GM21723 (cell line): ENCODE data around the gene FYN.
A peak's percentile ranks its signal among the peaks of the same experiment; 100 is the strongest.

ENCODE experiments used
- ATAC-seq: cut with Tn5 transposase; IDR thresholded peaks from one replicate; pipeline ENCODE4 v1.9.1; 2021; ENCODE audit warnings: mild to moderate bottlenecking, moderate library complexity; ENCODE audit not compliant: unreplicated experiment

FYN gene

DNA sequence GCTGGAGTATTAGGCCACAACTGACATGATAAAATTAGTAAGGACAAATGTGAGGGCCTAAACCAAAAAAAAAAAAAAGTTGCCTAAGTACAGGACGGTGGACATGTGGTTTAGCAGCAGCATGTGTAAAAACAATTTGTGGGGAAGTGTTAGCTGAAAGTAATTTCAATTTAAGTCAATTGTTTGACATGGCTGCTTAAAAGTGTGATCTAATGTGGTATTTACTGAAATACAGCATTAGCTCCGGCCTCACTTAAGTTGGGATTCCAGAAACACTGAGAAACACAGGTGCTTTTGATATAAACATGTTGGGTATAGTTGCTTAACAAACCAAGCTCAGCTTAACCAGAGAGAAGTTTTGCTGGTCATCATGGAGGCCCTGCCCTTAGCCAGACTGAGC, 119.7 kb downstream of the FYN start:
- no peak for ATAC-seq

GRCh38 chr6:111752476-111752875, 120.8 kb downstream of the FYN start:
- no peak for ATAC-seq

- peak; percentile 88 for ATAC-seq
Observed at GRCh38 chr6:111750753-111751673, 122.2 kb downstream of the FYN start.

DNA sequence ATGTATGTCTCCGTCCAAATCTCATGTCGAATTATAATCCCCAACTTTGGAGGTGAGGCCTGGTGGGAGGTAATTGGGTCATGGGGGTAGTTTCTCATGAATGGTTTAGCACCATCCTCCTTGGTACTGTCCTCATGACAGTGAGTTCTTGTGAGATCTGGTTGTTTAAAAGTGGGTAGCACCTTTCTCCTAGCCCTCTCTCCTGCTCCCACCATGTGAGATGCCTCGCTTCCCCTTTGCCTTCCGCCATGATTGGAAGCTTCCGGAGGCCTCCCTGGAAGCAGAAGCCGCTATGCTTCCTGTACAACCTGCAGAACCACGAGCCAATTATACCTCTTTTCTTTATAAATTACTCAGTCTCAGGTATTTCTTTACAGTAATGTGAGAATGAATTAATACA, 123.1 kb downstream of the FYN start:
- ATAC-seq, result no peak

GRCh38 chr6:111748231-111748647, 125.0 kb downstream of the FYN start:
- no peak for ATAC-seq

DNA sequence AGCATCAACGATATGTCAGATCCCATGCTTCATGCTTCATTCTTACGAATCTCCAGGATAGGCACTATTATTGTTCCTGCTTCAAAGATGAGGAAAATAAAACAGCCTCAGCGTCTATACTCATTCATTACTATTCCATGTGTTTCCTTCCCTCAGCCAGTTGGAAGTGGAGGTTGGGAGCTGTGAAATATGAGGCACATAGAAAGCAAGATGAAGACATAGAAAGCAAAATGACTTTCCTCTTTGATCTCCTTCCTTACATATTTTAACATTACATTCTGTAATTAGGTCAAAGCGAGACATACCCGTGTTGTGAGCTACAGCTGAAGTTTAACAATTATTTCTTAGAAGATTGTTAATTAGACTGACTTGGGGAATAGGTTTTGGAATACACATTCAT, 125.4 kb downstream of the FYN start:
- ATAC-seq, result no peak

GRCh38 chr6:111747396-111747795, 125.9 kb downstream of the FYN start:
- ATAC-seq, result no peak

DNA sequence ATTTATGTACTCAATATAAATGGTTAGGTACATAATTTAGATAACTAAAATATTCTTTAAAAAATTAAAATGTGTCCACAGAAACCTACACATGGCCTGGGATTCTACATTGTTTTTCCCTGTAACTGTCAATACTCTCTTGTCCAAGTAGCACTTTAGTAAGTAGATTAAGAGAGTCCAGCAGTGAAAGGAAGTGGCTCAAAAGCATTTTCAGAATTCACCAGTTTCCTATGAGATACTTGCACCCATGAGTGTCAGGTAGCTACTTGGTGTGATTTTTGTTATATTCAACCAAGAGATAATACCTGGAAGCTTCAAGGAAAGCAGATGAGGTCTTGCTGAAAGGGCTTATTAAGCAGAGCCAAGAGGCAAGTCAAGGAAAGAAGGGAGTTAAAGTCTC, 126.3 kb downstream of the FYN start:
- no peak for ATAC-seq

- ATAC-seq, result no peak
Observed at GRCh38 chr6:111745636-111746035, 127.6 kb downstream of the FYN start.

DNA sequence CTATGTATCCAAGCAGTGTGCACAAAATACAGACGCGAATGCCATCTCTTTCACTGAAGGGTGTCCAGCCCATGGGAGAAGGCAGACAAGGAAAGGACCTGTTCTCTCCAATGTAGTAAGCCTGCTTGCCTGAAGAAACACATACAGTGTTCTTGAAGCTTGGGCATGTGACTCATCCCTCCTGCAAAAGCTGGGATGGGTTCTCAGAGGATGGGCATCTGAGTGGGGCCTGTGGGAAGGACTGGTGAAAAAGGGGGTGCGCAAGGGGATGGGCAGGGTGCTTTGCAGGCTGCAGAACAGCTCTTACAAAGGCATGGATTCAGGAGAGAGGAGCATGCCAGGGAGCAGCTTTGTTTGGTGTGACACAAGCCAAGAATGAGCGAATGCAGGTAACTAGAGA, 128.1 kb downstream of the FYN start:
- ATAC-seq, result no peak

GRCh38 chr6:111743862-111744692, 129.2 kb downstream of the FYN start:
- no peak for ATAC-seq

- no peak for ATAC-seq
Observed at GRCh38 chr6:111743360-111743759, 129.9 kb downstream of the FYN start.

GRCh38 chr6:111741177-111741952, 131.9 kb downstream of the FYN start:
- ATAC-seq, result no peak

GRCh38 chr6:111740506-111740905, 132.7 kb downstream of the FYN start:
- ATAC-seq, result no peak

GRCh38 chr6:111739257-111739696, 134.0 kb downstream of the FYN start:
- ATAC-seq, result no peak

DNA sequence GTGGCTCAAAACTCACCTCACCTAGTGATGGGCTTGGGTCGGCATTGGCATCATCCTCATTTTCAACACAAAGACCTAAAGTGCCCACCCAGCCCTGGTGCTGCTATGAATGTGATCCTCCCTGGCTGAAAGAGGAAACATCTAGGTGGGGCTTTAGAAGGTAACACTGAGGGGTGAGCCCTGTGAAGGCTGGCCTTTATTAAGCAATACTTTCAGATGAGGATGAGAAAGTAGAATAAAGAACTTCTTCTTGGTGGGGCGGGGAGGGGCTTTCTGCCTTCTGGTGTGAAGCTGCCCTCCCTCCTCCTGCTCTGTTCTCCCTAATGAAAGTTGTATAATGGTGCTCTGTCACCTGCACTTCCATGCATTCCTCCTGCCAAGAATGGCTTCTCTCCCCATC, 134.6 kb downstream of the FYN start:
- ATAC-seq, result no peak

GRCh38 chr6:111738156-111738555, 135.1 kb downstream of the FYN start:
- no peak for ATAC-seq

- ATAC-seq, result no peak
Observed at GRCh38 chr6:111737065-111737521, 136.2 kb downstream of the FYN start.

DNA sequence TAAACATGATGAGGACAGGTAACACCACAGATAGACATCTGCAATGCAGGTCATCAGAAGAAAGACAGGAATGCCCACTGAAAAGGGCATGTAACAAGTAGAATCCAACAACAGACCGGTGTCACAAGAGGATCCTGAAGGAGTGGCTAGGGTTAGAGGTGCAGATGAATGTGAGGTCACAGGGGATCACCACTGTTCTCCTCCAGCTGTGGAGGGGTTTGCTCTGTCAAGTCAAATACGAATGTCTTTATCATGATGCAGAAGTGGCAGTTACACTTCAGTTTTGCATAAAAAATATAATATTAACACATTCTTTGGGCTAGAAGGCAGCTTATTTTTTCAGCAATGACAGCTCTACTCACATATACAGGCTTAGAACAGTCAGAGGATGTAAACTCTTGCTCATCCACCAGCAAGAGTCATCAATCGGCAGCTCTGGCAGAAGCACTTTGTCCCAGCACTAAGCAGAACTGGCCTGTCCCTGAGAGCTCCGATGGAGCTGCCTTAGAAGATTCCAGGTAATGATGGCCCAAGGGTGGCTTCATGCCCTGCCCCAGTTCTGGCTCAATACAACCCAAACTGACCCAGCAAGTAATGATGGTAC, 137.1 kb downstream of the FYN start:
- ATAC-seq, result no peak
